ENCODE measurements around the gene RHBDL1.

Gene RHBDL1

DNA sequence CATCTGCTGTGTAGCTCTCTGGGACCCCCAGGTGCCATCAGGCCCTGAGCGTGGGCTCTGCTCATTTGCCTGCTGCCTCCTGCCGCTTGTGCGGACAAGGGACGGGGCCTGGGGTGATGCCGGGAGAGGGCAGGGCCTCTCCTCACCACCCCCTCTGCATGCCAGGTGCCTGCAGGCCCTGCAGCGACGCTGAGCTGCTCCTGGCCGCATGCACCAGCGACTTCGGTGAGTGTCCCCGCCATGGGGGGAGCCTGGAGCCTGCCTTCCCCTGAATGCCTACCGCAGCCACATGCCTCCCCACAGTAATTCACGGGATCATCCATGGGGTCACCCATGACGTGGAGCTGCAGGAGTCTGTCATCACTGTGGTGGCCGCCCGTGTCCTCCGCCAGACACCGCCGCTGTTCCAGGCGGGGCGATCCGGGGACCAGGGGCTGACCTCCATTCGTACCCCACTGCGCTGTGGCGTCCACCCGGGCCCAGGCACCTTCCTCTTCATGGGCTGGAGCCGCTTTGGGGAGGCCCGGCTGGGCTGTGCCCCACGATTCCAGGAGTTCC lies 41.4 kb downstream of the RHBDL1 start:
- no peak for TF ChIP-seq EZH2 (IDR thresholded peaks at IDR 0.05; ENCODE audit: borderline replicate concordance, low read depth, low read length, severe bottlenecking)
- no peak for ATAC-seq (ENCODE audit: insufficient read depth, low read depth)
- H3K27me3 ChIP-seq (ENCODE audit: insufficient read depth, low read length, poor library complexity) = peaks cover 6% of the 10 kb centered on the region
- peaks cover 73% of the 10 kb centered on the region for H3K4me1 ChIP-seq (ENCODE audit: insufficient read depth, low read length)
- peak overlapping the region; percentile 74 for H3K9ac ChIP-seq (ENCODE audit: low read depth, low read length)
- H3K4me3 ChIP-seq (ENCODE audit: low read depth in 1 of 2, low read length in 2 of 2) = peak overlapping the region in 1 of 2 experiments; percentile 75; a peak in 1 of 4 replicates
- no peak overlapping the region for H2AFZ ChIP-seq (ENCODE audit: low read depth, low read length)
- no peak overlapping the region for H3K27ac ChIP-seq (ENCODE audit: low read length)
- H3K36me3 ChIP-seq (ENCODE audit: insufficient read depth, low read length) = peaks cover 12% of the 10 kb centered on the region; the same call in 1 of the 2 replicates
- H3K4me2 ChIP-seq (ENCODE audit: insufficient read depth, low read length) = peak overlapping the region; percentile 68
- peaks cover 45% of the 10 kb centered on the region for H4K20me1 ChIP-seq (ENCODE audit: insufficient read depth, low read length)
- H3K9me3 ChIP-seq (ENCODE audit: insufficient read depth, low read length, severe bottlenecking) = no peaks in the 10 kb centered on the region
- H3K79me2 ChIP-seq (ENCODE audit: insufficient read depth, low read length) = peaks cover 18% of the 10 kb centered on the region
- DNase-seq = no peak

GRCh38 chr16:717450-718245 lies 42.2 kb downstream of the RHBDL1 start:
- ATAC-seq (ENCODE audit: insufficient read depth, low read depth) = no peak
- H3K4me2 ChIP-seq (ENCODE audit: insufficient read depth, low read length) = no peak overlapping the region
- peaks cover 12% of the 10 kb centered on the region; the same call in 1 of the 2 replicates for H3K36me3 ChIP-seq (ENCODE audit: insufficient read depth, low read length)
- H2AFZ ChIP-seq (ENCODE audit: low read depth, low read length) = no peak overlapping the region
- H3K9ac ChIP-seq (ENCODE audit: low read depth, low read length) = no peak overlapping the region
- peaks cover 6% of the 10 kb centered on the region for H3K27me3 ChIP-seq (ENCODE audit: insufficient read depth, low read length, poor library complexity)
- H3K4me3 ChIP-seq (ENCODE audit: low read depth in 1 of 2, low read length in 2 of 2) = no peak overlapping the region
- DNase-seq = no peak
- H3K9me3 ChIP-seq (ENCODE audit: insufficient read depth, low read length, severe bottlenecking) = no peaks in the 10 kb centered on the region
- H3K27ac ChIP-seq (ENCODE audit: low read length) = no peak overlapping the region
- peaks cover 77% of the 10 kb centered on the region for H3K4me1 ChIP-seq (ENCODE audit: insufficient read depth, low read length)
- H4K20me1 ChIP-seq (ENCODE audit: insufficient read depth, low read length) = peaks cover 51% of the 10 kb centered on the region
- peaks cover 18% of the 10 kb centered on the region for H3K79me2 ChIP-seq (ENCODE audit: insufficient read depth, low read length)
- TF ChIP-seq EZH2 (IDR thresholded peaks at IDR 0.05; ENCODE audit: borderline replicate concordance, low read depth, low read length, severe bottlenecking) = no peak
- TF ChIP-seq, protein P1, sequence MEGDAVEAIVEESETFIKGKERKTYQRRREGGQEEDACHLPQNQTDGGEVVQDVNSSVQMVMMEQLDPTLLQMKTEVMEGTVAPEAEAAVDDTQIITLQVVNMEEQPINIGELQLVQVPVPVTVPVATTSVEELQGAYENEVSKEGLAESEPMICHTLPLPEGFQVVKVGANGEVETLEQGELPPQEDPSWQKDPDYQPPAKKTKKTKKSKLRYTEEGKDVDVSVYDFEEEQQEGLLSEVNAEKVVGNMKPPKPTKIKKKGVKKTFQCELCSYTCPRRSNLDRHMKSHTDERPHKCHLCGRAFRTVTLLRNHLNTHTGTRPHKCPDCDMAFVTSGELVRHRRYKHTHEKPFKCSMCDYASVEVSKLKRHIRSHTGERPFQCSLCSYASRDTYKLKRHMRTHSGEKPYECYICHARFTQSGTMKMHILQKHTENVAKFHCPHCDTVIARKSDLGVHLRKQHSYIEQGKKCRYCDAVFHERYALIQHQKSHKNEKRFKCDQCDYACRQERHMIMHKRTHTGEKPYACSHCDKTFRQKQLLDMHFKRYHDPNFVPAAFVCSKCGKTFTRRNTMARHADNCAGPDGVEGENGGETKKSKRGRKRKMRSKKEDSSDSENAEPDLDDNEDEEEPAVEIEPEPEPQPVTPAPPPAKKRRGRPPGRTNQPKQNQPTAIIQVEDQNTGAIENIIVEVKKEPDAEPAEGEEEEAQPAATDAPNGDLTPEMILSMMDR (IDR thresholded peaks at IDR 0.05; ENCODE audit: borderline replicate concordance, extremely low read depth, low read length, poor library complexity, severe bottlenecking) = no peak

DNA sequence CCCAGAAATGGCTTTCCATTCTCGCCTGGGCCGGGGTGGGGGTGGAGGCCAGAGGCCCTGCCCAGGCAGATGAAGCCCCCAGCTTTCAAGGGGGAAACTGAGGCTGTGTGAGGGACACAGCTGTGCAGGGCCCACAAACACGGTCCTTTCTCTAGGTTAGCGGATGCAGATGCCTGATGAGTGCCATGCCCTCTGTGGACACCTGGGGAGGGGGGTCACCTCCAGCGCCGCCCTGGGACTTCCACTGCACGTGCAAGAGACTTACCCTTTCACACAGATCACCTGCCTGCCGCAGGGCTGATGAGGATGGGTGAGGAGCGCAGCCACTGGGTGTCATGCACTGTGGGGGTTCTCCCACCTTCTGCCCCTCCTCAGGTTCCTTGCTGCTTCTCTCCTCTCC lies 42.9 kb downstream of the RHBDL1 start:
- Histone ChIP-seq H3K36me3 (ENCODE audit: insufficient read depth, low read length) (peaks cover 12% of the 10 kb centered on the region; the same call in 1 of the 2 replicates), H3K4me1 (ENCODE audit: insufficient read depth, low read length) (peaks cover 77% of the 10 kb centered on the region), H3K79me2 (ENCODE audit: insufficient read depth, low read length) (peaks cover 18% of the 10 kb centered on the region), H3K27me3 (ENCODE audit: insufficient read depth, low read length, poor library complexity) (peaks cover 6% of the 10 kb centered on the region), H4K20me1 (ENCODE audit: insufficient read depth, low read length) (peaks cover 51% of the 10 kb centered on the region), H3K9ac (ENCODE audit: low read depth, low read length) (peak overlapping the region; percentile 30; the same call in 1 of the 2 replicates), H3K9me3 (ENCODE audit: insufficient read depth, low read length, severe bottlenecking) (no peaks in the 10 kb centered on the region), H3K4me3 (ENCODE audit: low read depth in 1 of 2, low read length in 2 of 2) (no peak overlapping the region), H3K27ac (ENCODE audit: low read length) (no peak overlapping the region; the same call in 1 of the 2 replicates), H3K4me2 (ENCODE audit: insufficient read depth, low read length) (0 out of 2 replicates have a peak overlapping the region, but pooled peaks have one; percentile 86), H2AFZ (ENCODE audit: low read depth, low read length) (no peak overlapping the region)
- TF ChIP-seq, protein P1 (IDR thresholded peaks at IDR 0.05; ENCODE audit: borderline replicate concordance, extremely low read depth, low read length, poor library complexity, severe bottlenecking) = no peak
- no peak for TF ChIP-seq EZH2 (IDR thresholded peaks at IDR 0.05; ENCODE audit: borderline replicate concordance, low read depth, low read length, severe bottlenecking)
- ATAC-seq (ENCODE audit: insufficient read depth, low read depth) (no peak), DNase-seq (no peak)

DNA sequence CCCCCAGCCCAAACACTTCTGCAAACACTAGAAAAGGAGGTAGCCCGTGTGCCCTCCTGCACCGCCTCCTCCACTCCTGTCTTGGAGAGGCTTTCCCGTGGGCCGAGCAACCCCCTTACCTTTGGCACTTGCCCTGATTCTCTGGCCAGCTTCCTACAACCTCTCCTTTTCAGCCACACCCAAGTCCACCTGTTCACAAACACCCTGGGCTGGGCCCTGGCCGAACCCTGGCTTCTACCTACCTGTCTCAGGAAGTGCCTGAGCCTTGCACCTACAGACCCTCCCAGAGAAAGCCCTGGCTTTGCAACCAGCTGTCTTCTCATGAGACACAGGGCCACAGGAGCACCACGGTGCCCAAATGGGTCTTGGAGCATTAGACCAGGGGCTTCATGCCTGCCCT lies 43.5 kb downstream of the RHBDL1 start:
- TF ChIP-seq, protein P1 (IDR thresholded peaks at IDR 0.05; ENCODE audit: borderline replicate concordance, extremely low read depth, low read length, poor library complexity, severe bottlenecking) = no peak
- no peak for TF ChIP-seq EZH2 (IDR thresholded peaks at IDR 0.05; ENCODE audit: borderline replicate concordance, low read depth, low read length, severe bottlenecking)
- Histone ChIP-seq H3K9ac (ENCODE audit: low read depth, low read length) (peak overlapping the region; percentile 30), H3K4me3 (ENCODE audit: low read depth in 1 of 2, low read length in 2 of 2) (0 out of 4 replicates have a peak overlapping the region, but pooled peaks of 1 of the 2 experiments have one; percentile 67), H3K79me2 (ENCODE audit: insufficient read depth, low read length) (peaks cover 18% of the 10 kb centered on the region), H3K4me2 (ENCODE audit: insufficient read depth, low read length) (peak overlapping the region; percentile 86), H3K27ac (ENCODE audit: low read length) (peak overlapping the region; percentile 79), H3K4me1 (ENCODE audit: insufficient read depth, low read length) (peaks cover 77% of the 10 kb centered on the region), H3K27me3 (ENCODE audit: insufficient read depth, low read length, poor library complexity) (peaks cover 6% of the 10 kb centered on the region), H4K20me1 (ENCODE audit: insufficient read depth, low read length) (peaks cover 51% of the 10 kb centered on the region), H2AFZ (ENCODE audit: low read depth, low read length) (no peak overlapping the region), H3K36me3 (ENCODE audit: insufficient read depth, low read length) (peaks cover 12% of the 10 kb centered on the region; the same call in 1 of the 2 replicates), H3K9me3 (ENCODE audit: insufficient read depth, low read length, severe bottlenecking) (no peaks in the 10 kb centered on the region)
- ATAC-seq (ENCODE audit: insufficient read depth, low read depth) (no peak), DNase-seq (no peak)
